Endothelial cell of hepatic sinusoid (primary cell): ENCODE data around the gene ANGPTL3.
"Not testable (repeated sequence)": the region's sequence is repeated elsewhere in the genome, so short reads cannot be mapped to it uniquely, and the experiment has no call there.

Source experiments
- in situ Hi-C: cut with HindIII; loops from 2 replicates; pipeline ENCODE4 v1.10.0; 2017; ENCODE audit warnings: low sequenced_read_pairs

The ANGPTL3 gene

GRCh38 chr1:62597281-62597680 is at the start of gene ANGPTL3:
Gene ANGPTL3, plus strand, starts transcription at chr1:62597520. Its CDS starts 47 bp downstream, at chr1:62597567.
- in situ Hi-C loops, result no loop called here

- in situ Hi-C loops, result no loop called here
These were observed 36.0 kb upstream of the ANGPTL3 start for GRCh38 chr1:62561306-62561705.

GRCh38 chr1:62567182-62567581 is 30.1 kb upstream of the ANGPTL3 start:
- in situ Hi-C loops, result not testable (repeated sequence)

GRCh38 chr1:62567926-62568325 is 29.4 kb upstream of the ANGPTL3 start:
- in situ Hi-C loops, result not testable (repeated sequence)

- in situ Hi-C loops, result not testable (repeated sequence)
These were observed 25.8 kb upstream of the ANGPTL3 start for GRCh38 chr1:62571517-62571916.

- in situ Hi-C loops, result no loop called here
These were observed 24.8 kb upstream of the ANGPTL3 start for GRCh38 chr1:62572476-62572875.

- in situ Hi-C loops, result no loop called here
These were observed 23.6 kb upstream of the ANGPTL3 start for GRCh38 chr1:62573675-62574074.

- in situ Hi-C loops, result no loop called here
These were observed 11.7 kb upstream of the ANGPTL3 start for GRCh38 chr1:62585469-62586155.

- in situ Hi-C loops, result no loop called here
These were observed 9.3 kb upstream of the ANGPTL3 start for GRCh38 chr1:62588000-62588399.

- in situ Hi-C loops, result no loop called here
These were observed 8.0 kb upstream of the ANGPTL3 start for GRCh38 chr1:62589321-62589720.

- in situ Hi-C loops, result no loop called here
These were observed 6.9 kb upstream of the ANGPTL3 start for GRCh38 chr1:62590255-62590969.

- in situ Hi-C loops, result no loop called here
These were observed 6.4 kb upstream of the ANGPTL3 start for GRCh38 chr1:62590970-62591368.

- in situ Hi-C loops, result no loop called here
These were observed 3.4 kb upstream of the ANGPTL3 start for GRCh38 chr1:62593825-62594394.

GRCh38 chr1:62595647-62596046 is 1.7 kb upstream of the ANGPTL3 start:
- in situ Hi-C loops, result no loop called here

- in situ Hi-C loops, result no loop called here
These were observed 1.7 kb downstream of the ANGPTL3 start for GRCh38 chr1:62599044-62599443.

GRCh38 chr1:62601457-62601856 is 4.1 kb downstream of the ANGPTL3 start:
- in situ Hi-C loops, result no loop called here

- in situ Hi-C loops, result no loop called here
These were observed 11.6 kb downstream of the ANGPTL3 start for GRCh38 chr1:62608905-62609304.

- in situ Hi-C loops, result not testable (repeated sequence)
These were observed 13.3 kb downstream of the ANGPTL3 start for GRCh38 chr1:62610588-62610987.

- in situ Hi-C loops, result no loop called here
These were observed 15.4 kb downstream of the ANGPTL3 start for GRCh38 chr1:62612770-62613169.

- in situ Hi-C loops, result no loop called here
These were observed 16.0 kb downstream of the ANGPTL3 start for GRCh38 chr1:62613325-62613727.

GRCh38 chr1:62613890-62614289 is 16.6 kb downstream of the ANGPTL3 start:
- in situ Hi-C loops, result no loop called here

GRCh38 chr1:62621907-62622306 is 24.6 kb downstream of the ANGPTL3 start:
- in situ Hi-C loops, result no loop called here
